ENCODE results near the gene DTX1.
A peak's percentile ranks its signal among the peaks of the same experiment; 100 is the strongest.

The DTX1 gene

GRCh38 chr12:113144806-113145205 lies 88.3 kb downstream of the DTX1 start:
- H3K4me3 ChIP-seq (ENCODE audit: control insufficient read depth, low read depth, low read length) = no peak overlapping the region
- TF ChIP-seq CTCF (IDR thresholded peaks at IDR 0.05; ENCODE audit: control insufficient read depth, insufficient read depth, low read depth, low read length, missing control alignments) = no peak
- DNase-seq (ENCODE audit: low read depth) = no peak

GRCh38 chr12:113145720-113146551 lies 89.4 kb downstream of the DTX1 start:
- peak; percentile 8 for DNase-seq (ENCODE audit: low read depth)
- no peak overlapping the region for H3K4me3 ChIP-seq (ENCODE audit: control insufficient read depth, low read depth, low read length)
- TF ChIP-seq CTCF (IDR thresholded peaks at IDR 0.05; ENCODE audit: control insufficient read depth, insufficient read depth, low read depth, low read length, missing control alignments) = no peak

- no peak for TF ChIP-seq CTCF (IDR thresholded peaks at IDR 0.05; ENCODE audit: control insufficient read depth, insufficient read depth, low read depth, low read length, missing control alignments)
- no peak for DNase-seq (ENCODE audit: low read depth)
Measured at GRCh38 chr12:113146999-113147398, 90.5 kb downstream of the DTX1 start.

More at GRCh38 chr12:113146999-113147398, 90.5 kb downstream of the DTX1 start:
- H3K4me3 ChIP-seq (ENCODE audit: control insufficient read depth, low read depth, low read length) = no peak overlapping the region

Measured in AG09309 (cell line).